ENCODE measurements around the gene BAIAP2.

GRCh38 chr17:81091154-81091553 lies 56.2 kb downstream of the BAIAP2 start:
- TF ChIP-seq CTCF (IDR thresholded peaks at IDR 0.05 in 8 of 11, conservative IDR thresholded peaks at IDR 0.05 in 3 of 11) (no peak), POLR2AphosphoS5 (IDR thresholded peaks at IDR 0.05) (no peak)
